ENCODE data around the gene AK4. TPM values are rescaled to one million over a fixed set of nuclear protein-coding genes. Genes with fewer than 3 reads are reported as not detected.

Gene AK4
- total and polyA plus RNA-seq, 2 of the 8 experiments (the other 6 are each of a cell fraction or from before 2014, with no cell fraction given), result 64.5 to 175 TPM

GRCh38 chr1:65254320-65255034 is 106.5 kb downstream of the AK4 start (continued):
- TF ChIP-seq KDM4A (IDR thresholded peaks at IDR 0.05; ENCODE audit: low read depth, low read length, severe bottlenecking), result peak; percentile 91
- peak; percentile 76 for TF ChIP-seq ASH2L (IDR thresholded peaks at IDR 0.05; ENCODE audit: low read length)
- peak; percentile 59 for TF ChIP-seq E2F6 (IDR thresholded peaks at IDR 0.05)
- TF ChIP-seq TAF1 (IDR thresholded peaks at IDR 0.05; ENCODE audit: low read depth, low read length), result 0 out of 2 replicates have a peak, but pooled peaks have one; percentile 44
- TF ChIP-seq KDM5A (IDR thresholded peaks at IDR 0.05; ENCODE audit: low read length), result no peak

All from H1 (cell line).